HG02973 (cell line): ENCODE measurements around the gene IFNA16.
"Not testable (repeated sequence)": the region's sequence is repeated elsewhere in the genome, so short reads cannot be mapped to it uniquely, and the experiment has no call there.

Experiments used
- ATAC-seq: cut with Tn5 transposase; IDR thresholded peaks from one replicate; pipeline ENCODE4 v1.9.1; 2021; ENCODE audit warnings: moderate library complexity; ENCODE audit not compliant: unreplicated experiment

IFNA16 gene

DNA sequence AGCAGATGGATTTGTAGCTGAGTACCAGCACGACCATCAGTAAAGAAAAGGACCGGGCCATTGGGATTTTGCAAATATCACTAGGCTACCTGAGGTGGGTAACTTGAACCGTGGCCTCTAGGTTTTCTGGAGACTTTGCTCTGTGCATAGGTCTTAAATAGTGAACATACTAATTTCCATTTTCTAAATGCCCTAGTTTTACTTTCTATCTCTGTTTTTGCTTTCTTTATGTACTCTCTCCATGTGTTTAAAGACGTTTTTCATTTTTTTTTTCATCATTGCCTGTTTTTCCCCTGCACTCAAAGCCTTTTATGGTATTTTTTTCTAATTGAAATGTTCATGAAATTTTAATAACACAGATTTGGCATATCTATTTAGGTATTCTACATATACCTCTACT, 15.0 kb downstream of the IFNA16 start, which contains the start of gene IFNA7:
Gene IFNA7 (minus strand): TSS at position 101 of the 400 bp plus-strand sequence. CDS start 40 bp downstream, at position 61.
- ATAC-seq = not testable (repeated sequence)

GRCh38 chr9:21194867-21195776, 22.0 kb downstream of the IFNA16 start:
- peak; percentile 92 for ATAC-seq

- not testable (repeated sequence) for ATAC-seq
Measured at GRCh38 chr9:21187487-21187886, 29.6 kb downstream of the IFNA16 start, which contains the start of gene IFNA4. IFNA4 (minus strand) TSS chr9:21187587; CDS start chr9:21187531, 56 bp downstream.

- peak; percentile 94 for ATAC-seq
Measured at GRCh38 chr9:21182810-21183736, 34.0 kb downstream of the IFNA16 start.

DNA sequence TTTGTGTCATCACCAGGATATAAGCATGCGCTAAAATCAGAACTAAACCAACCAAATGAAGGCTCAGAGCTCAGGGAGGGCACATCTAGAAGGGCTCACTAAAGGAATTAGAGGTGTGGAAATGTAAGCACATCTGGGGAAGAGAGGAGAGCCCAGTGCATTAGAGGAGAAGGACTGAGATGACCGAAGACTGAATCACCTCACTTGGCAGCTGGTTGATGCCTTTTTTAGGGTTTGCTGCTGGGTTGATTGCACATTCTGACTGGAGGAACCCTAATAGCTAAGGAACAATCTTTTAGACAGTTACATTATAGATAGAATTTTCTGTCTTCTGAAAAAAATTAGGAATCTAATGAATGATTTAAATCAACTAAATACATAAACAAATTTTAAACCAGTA, 42.4 kb downstream of the IFNA16 start:
- ATAC-seq = no peak

- no peak for ATAC-seq
Measured at GRCh38 chr9:21172156-21172555, 45.0 kb downstream of the IFNA16 start.

DNA sequence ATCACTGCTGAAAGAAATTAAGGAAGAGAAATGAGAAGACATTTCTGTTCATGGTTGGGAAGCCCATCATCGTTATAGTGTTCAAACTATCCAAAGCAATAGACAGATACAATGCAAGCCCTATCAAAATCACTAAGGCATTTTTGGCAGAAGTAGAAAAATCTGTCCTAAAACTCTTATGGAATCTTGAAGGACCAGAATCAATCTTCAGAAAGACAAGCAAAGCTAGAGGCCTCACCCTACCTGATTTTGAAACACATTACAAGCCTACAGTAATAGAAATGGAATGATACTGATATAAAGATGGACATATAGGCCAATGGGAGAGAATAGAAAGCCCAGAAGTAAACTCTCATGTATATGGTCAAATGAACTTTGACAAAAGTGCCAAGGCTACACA, 45.8 kb downstream of the IFNA16 start:
- ATAC-seq = no peak

DNA sequence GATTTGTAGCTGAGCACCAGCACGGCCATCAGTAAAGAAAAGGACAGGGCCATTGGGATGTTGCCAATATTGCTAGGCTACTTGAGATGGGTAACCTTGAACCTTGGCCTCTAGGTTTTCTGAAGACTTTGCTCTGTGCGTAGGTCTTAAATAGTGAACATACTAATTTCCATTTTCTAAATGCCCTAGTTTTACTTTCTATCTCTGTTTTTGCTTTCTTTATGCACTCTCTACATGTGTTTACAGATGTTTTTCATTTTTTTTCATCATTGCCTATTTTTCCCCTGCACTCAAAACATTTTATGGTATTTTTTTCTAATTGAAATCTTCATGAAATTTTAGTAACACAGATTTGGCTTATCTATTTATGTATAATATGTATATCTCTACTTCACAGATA, 50.6 kb downstream of the IFNA16 start, which contains the start of gene IFNA21:
Gene IFNA21 (minus strand): TSS at position 101 of the 400 bp plus-strand sequence. CDS start 48 bp downstream, at position 53.
- not testable (repeated sequence) for ATAC-seq
